Measurements from ENCODE around the gene SVIL.
"Not testable (repeated sequence)": the region's sequence is repeated elsewhere in the genome, so short reads cannot be mapped to it uniquely, and the experiment has no call there.

SVIL gene

GRCh38 chr10:29479081-29479925 lies 155.5 kb downstream of the SVIL start:
- DNase-seq = no peak

GRCh38 chr10:29473406-29474100 lies 161.2 kb downstream of the SVIL start:
- no peak for DNase-seq

DNA sequence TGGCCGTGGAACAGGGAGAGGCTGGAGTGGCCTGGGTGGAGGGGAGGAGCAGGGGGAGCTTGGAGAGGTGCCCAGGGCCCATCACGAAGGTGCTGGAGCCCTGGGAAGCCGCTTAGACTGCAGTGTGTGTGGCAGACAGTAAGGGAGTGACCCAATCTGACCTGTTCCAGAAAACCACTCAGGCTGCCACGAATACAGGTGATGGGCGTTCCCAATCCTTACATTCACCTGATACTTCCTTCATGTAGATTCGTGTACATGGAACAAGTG lies 161.7 kb downstream of the SVIL start:
- DNase-seq = no peak

DNA sequence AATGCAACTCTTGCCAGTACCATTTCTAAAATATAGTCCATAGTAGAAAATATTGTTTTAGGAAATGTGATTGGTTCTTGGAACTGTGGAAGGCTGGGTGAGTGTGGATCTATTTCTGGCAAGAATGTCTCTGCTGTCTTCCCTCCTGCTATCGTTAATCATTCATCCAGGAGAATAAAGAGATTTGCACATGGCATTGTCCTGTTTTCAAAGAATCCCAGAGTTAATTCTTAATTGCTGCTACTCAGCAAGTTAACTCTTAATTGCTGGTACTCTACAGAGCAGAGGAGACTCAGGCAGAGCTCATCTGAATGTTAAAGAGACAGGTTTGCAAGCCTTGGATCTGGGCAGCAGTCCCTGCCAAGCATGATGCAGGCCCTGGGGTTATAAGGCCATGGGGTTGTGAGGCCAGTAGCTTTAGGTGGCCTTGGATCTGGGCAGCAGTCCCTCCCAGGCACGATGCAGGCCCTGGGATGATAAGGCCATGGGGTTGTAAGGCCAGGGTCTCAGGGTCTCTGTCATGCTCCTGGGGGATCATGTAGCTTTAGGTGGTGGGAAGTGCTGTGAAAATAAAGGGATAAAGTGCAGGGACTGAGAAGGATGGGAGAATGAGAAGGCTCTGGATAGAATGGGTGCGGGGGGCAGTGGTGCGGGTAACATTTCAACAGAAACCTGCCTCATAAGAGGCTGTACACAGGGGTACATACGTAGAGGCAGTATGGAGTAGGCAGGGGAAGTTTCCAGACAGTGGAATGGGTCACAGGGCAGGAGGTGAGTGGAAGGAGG lies 162.3 kb downstream of the SVIL start:
- DNase-seq = no peak

DNA sequence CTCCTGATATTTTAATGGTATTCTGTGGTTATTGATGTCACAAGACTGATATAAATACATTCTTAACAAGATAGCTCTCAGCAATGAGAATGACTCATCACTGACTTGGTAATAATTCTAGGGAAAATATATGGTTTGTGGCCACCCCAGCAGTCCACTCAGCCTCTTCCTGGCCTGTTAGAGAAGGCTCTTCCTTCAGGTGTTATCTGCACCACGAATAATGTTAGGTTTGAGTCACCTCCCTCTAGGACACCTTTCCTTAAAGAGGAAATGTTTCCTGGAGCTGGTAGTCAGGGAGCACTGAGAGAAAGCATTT lies 163.3 kb downstream of the SVIL start:
- DNase-seq = peak; percentile 41

GRCh38 chr10:29470843-29471543 lies 163.8 kb downstream of the SVIL start:
- DNase-seq = no peak

DNA sequence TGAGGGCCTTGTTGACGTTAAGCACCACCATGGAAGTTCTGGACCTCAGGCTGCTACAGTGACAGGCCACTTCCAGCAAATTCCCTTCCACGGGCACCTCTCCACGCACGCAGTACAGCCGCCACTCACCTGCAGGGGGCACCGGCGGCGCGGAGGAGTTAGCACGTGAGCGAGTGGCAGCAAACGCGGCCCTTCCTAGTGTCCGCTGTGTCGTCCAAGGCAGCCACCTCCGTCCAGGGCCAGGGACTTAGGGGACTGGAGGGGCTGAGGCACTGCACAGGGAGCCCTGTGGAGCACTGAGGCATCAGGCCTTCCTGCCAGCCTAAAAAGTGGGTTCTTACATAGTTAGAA lies 164.4 kb downstream of the SVIL start:
- no peak for DNase-seq

DNA sequence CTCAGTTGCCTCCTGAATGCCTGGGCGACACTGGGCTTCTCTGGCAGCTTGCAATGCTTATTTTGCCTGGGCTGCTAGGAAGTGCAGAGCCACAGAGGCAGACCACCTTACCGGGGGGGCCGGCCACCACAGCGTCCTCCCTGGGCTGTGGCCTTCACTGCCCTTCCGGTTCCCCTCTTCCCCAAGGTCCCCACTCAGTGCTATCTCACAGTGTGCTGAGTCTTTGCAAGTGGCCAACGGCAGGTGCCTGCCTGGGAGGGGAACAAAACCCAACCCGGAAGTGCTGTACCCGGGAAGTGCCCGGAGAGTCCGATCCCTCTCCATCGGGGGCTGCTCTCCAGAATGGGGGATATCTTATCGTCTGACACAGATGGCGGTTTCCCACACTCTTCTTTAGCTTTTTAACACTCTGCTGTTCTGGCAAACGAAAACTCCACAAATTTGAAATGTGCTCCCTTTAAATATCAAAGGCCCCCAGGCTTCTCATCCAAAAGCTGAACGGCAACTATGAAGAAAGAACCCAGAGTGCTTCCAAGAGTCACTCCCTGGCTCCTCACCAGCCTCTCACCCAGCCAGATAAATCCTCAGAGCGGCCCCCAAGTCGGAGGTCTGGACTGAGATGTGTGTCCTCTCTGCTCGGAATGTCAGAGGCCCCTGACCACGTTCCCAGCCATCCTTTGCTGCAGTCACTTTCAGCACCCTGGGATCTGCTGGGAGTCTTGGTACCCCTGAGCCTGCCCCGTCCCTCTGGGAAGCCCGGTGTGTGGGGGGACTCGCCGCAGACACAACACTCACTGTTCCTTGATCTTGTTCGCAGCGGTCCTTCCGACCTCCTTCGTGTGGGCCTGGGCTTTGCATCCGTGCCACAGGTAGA lies 165.1 kb downstream of the SVIL start:
- no peak for DNase-seq

GRCh38 chr10:29465384-29465783 lies 169.4 kb downstream of the SVIL start:
- DNase-seq = no peak

DNA sequence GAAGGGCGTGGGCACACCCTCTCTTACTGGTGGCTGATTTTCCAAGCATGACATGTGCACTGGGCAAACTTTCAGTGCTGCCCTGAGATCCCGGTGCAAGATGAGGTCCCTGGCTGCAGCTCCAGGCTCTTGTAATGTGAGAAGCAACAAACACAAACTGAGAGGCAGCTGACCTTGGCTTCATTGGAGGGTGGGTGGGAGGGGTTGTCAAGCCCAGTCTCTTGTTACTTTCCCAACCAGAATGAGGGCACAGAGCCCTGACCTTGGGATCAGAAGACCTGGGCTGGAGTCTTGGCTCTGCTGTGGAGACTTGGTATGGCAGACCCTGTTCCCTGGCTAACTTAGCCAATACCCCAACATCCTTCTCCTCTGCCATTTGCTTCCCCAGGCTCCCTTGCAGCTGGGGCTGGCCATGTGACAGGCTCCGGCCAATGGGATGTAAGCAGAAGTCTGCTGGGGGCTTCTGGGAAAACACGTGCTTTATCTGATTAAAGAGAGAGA lies 170.1 kb downstream of the SVIL start:
- DNase-seq = not testable (repeated sequence)

DNA sequence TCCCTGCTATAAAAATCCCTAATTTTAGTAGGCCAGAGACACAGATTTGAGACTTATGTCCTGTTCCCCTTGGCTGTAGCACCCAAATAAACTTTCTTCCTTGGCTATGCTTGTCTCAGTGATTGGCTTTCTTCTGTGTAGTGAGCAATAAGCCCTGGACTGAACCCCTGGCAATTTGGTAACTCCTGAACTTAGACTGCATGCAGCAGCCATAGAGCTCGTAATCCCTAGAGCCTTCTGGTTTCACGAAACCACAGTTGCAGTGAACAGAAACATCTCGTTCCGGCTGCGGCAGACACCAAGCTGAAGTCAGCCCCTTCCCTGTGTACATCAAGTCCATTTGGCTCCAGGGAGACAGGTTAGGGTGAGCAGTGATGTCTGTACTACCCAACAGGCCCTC lies 173.7 kb downstream of the SVIL start:
- no peak for DNase-seq

DNA sequence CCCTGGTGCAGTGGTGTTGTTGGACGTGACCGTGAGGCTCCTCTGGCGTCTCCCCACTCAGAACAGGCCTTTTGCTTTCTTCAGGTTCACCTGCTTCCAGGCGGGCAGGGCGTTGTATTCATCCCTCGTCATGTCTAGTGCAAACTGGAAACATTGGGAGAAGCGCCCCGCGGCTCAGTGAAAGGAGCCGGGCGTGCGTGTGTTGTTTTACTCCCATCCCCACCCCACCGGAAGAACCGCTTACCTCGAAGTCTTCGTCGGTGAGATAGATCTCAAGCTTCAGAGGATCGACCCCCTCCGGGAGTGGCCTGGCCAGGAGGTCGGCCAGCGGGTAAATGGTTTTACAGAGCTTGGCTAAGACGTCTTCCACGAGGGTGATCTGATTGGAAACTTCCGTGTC lies 176.6 kb downstream of the SVIL start:
- not testable (repeated sequence) for DNase-seq

DNA sequence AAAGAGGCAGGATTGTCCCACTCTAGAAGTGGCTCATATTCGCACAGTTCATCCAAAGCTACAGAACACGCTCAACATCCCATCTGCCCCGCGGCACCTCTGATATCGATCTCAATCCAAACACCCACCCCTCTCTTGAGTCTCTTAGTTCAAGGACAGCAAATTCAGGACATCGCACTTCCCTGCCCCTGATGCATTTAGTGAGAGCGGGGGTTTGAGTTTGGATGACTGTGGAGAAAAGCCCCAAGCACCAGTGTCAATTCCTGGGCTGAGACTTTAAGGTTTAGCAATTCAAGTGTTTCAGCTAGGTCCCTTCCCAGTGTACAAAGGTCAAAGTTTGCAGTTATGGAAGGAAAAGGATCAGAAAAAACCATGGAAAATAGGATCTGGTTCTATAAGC lies 179.7 kb downstream of the SVIL start:
- no peak for DNase-seq

- no peak for DNase-seq
These were observed 180.5 kb downstream of the SVIL start for GRCh38 chr10:29454250-29454649.

GRCh38 chr10:29452546-29452945 lies 182.2 kb downstream of the SVIL start:
- no peak for DNase-seq

- DNase-seq = no peak
These were observed 182.8 kb downstream of the SVIL start for GRCh38 chr10:29451946-29452345.

GRCh38 chr10:29450405-29450804 lies 184.4 kb downstream of the SVIL start:
- no peak for DNase-seq

DNA sequence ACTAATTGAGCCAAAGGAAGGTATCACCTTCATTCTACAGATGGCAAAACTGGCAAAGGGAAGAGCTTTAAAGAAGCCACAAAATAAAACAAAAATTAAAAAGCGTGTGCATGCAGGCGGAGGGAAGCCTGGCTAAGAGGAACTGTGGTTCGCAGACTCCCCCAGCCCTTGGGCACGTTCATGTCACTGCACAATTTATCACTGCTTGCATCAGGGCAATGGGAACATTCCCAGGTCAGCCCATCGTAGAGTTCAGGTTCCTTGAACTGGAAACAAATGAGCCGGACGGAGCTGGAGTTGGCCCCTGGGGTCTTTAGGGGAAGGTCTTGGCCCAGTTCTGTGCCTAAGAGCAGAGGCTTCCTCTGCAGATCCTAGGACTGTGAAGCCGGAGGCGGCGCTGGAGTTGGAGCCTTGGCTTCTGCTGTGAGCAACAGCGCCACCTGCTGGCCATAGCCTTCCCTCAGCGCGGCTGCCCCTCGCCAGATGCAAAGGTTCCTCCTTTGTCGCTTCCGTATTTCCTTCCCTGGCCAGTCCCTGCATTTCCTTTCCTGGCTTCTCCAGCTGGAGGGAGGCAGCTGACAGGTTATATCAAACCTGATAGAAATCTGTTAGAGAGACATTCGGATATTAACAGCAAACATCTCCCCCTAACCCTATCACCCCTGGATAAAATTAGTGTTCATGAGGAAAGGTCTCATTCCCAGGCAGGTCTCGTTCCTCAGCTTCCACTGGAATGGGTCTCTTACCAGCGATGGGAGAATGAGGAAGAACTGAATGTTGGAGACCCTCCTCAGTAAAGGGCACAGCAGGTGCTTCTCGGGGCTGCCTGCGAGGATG lies 185.8 kb downstream of the SVIL start:
- DNase-seq = peak; percentile 74

- no peak for DNase-seq
These were observed 186.6 kb downstream of the SVIL start for GRCh38 chr10:29448125-29448524.

DNA sequence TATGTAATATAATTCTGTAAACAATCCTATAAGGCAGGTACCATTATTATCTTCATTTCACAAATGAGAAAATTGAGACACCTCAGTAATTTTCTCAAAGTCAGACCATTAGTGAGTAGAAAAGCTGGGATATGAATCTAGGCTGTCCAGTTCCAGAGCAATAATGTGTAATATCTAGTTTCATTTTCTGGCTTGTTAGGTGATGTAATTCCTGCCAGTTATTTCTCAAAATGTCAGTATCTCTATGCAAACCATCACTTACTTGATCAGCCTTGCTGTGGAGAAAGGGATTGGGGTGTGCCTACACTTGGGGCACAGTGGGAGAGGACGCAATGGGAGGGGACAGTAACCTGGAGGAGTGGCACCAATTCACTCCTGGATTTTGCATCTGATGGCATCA lies 188.4 kb downstream of the SVIL start:
- DNase-seq = peak; percentile 29

All from activated CD4-positive, alpha-beta T cell treated with anti-CD3 and anti-CD28 coated beads, Interleukin-10, Interleukin-2, amounts not matched to agents 100 ng/mL and 50 ng/mL, durations not matched to agents 16 hours and 8 hours (primary cell).